Muscle layer of duodenum (tissue), 2 donors: ENCODE results near the gene ROR1.
A peak's percentile ranks its signal among the peaks of the same experiment; 100 is the strongest.

ENCODE experiments used
- H3K27ac ChIP-seq: one replicate; pipeline ENCODE4 v1.7.0; 2013; ENCODE audit warnings: mild to moderate bottlenecking, low read length
- H3K27me3 ChIP-seq: one replicate; pipeline ENCODE4 v1.7.0; 2013; ENCODE audit warnings: low read depth, mild to moderate bottlenecking, control low read depth, low read length
- H3K36me3 ChIP-seq, 2 donors: one replicate each; pipeline ENCODE4 v1.7.0; 2013; ENCODE audit warnings: low read length in 2 of 2, control low read depth in 1 of 2, mild to moderate bottlenecking in 1 of 2; ENCODE audit not compliant: insufficient read depth in 2 of 2, control insufficient read depth in 1 of 2
- H3K4me1 ChIP-seq, 2 donors: one replicate each; pipeline ENCODE4 v1.7.0; 2013; ENCODE audit warnings: low read length in 2 of 2, mild to moderate bottlenecking in 2 of 2, control low read depth in 1 of 2, moderate library complexity in 1 of 2; ENCODE audit not compliant: insufficient read depth in 2 of 2, control insufficient read depth in 1 of 2
- H3K4me3 ChIP-seq, 2 donors: one replicate each; pipeline ENCODE4 v1.7.0; 2013; ENCODE audit warnings: low read length in 2 of 2, low read depth in 1 of 2, mild to moderate bottlenecking in 1 of 2
- H3K9me3 ChIP-seq, 2 donors: one replicate each; pipeline ENCODE4 v1.7.0; 2013; ENCODE audit warnings: low read length in 2 of 2, control low read depth in 1 of 2, mild to moderate bottlenecking in 1 of 2; ENCODE audit not compliant: control insufficient read depth in 1 of 2
- donor health status: healthy.

ROR1 gene

DNA sequence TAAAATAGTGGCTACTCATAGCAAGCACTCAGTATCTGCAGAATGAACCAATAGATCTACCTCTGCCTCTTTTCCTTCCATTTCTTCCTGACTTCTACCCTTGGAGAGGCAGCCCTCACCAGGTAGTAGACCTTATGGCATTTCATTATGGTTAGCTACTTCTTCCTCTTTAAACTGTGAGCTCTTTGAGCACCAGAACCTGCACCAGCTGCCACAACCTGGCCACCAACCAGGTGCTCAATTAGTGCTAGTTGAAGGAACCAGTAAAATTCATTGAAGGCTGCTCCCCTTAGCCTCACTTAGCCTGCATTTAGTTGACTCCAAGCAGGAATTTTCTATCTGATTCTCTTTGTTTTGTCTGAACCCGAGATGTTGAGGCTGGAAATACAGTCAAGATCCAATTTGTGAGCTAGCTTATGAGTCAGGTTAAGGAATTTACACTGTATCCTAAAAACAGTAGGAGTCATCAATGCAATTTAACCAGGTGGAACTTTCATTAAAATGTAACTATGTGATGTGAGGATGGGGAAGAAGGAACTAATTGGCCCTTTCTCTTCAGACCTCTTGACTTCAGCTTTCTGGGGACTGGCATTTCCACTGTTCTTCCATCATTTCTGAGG lies 348.1 kb downstream of the ROR1 start:
- Histone ChIP-seq H3K4me3 (no peak overlapping the region), H3K36me3 (no peaks in the 10 kb centered on the region), H3K4me1 (no peaks in the 10 kb centered on the region), H3K27ac (no peak overlapping the region), H3K9me3 (no peaks in the 10 kb centered on the region), H3K27me3 (no peaks in the 10 kb centered on the region)

DNA sequence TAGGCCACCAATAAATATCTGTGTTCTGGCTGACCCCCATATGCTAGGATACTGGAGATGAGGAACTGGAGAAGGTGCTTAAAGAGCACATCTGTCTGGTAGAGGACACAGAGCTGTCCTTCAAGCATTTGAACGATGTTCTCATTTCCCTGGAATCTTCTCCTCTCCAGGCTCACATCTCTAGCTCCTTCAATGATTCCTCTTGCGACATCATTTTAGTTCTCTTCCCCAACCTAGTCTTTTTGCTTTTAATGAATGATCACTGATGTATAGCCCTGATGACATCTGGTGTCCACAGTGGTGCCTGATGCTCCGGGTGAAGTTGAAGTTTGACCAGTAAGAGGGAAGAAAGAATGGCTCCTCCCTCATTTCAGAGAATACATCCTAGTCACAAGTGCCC lies 348.8 kb downstream of the ROR1 start:
- H3K27me3 ChIP-seq = no peaks in the 10 kb centered on the region
- H3K9me3 ChIP-seq = no peaks in the 10 kb centered on the region
- H3K4me1 ChIP-seq = no peaks in the 10 kb centered on the region

DNA sequence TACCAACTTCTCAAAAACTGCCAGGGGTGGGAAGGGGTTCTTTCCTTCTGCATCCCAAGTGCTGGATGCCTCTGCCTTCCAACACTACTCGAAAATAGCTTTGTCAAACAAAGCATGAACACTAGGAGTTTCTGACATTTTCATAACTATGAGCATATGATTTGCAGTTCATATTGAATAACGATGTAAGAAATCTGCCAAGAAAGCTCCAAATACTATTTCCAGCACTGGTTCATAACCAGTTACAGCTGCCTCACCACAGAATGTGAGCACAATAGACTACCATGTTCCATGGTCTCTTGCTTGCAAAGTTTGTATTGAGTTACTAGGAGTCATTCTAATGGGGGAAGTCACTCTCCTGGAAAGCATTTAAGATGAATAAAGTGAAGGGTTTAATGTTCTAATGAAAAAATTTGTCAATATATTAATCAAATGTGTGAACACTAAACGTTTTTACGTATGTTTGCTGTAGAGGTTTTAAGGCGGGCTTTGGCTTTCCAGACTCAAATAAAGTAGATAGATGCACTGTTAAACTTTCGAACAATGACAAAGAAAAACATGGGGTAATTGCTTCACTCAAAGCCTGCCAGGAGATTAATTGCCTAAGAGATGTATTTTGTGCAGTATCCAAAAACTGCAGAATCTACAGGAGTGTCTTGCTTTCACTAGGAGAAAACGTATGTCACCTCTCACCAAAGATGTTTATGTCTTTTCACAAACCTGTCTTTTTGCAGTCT lies 351.1 kb downstream of the ROR1 start:
- H3K9me3 ChIP-seq = no peaks in the 10 kb centered on the region
- H3K4me1 ChIP-seq = no peaks in the 10 kb centered on the region
- H3K27ac ChIP-seq = no peak overlapping the region
- H3K27me3 ChIP-seq = no peaks in the 10 kb centered on the region
- H3K36me3 ChIP-seq = no peaks in the 10 kb centered on the region
- no peak overlapping the region for H3K4me3 ChIP-seq

More for the DNA sequence above, 348.8 kb downstream of the ROR1 start:
- H3K36me3 ChIP-seq = no peaks in the 10 kb centered on the region
- no peak overlapping the region for H3K27ac ChIP-seq
- no peak overlapping the region for H3K4me3 ChIP-seq

DNA sequence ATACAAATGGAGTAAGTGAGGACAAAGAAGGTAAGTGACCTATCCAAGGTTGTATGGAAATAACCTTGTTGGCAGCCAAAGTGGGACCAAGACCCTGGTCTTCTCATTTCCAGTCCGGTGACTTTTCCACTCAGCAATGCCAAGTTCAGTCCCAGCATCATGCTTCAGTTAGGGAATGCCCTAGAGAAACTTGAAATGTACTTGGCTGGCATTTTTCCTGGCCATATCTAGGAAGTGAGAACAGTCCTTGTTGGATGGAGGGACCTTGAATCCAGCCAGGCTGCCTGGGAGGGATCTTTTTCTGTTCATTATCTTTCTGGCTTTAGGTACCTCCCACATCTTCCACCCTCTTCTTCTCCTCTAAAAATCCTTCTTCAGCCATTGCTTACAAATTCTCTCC lies 352.8 kb downstream of the ROR1 start:
- Histone ChIP-seq H3K9me3 (no peaks in the 10 kb centered on the region), H3K27me3 (no peaks in the 10 kb centered on the region), H3K36me3 (no peaks in the 10 kb centered on the region), H3K4me1 (no peaks in the 10 kb centered on the region), H3K27ac (no peak overlapping the region), H3K4me3 (no peak overlapping the region)

DNA sequence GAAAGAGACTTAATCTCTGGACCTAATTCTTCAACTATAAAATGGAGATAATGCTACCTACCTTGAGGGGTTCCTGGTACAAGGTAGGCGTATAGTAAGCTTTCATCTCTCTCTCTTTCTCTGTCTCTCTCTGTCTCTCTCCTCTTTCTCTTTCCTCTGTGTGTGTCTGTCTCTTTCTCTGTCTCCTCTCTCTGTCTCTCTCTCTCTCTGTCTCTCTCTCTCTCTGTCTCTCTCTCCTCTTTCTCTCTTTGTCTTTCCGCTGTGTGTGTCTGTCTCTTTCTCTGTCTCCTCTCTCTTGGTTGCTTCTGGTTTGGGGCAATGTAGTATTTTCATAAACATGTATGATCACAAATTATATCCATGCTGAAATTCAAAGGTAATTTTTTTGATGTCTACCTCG lies 353.5 kb downstream of the ROR1 start:
- Histone ChIP-seq H3K9me3 (no peaks in the 10 kb centered on the region), H3K4me1 (no peaks in the 10 kb centered on the region), H3K27me3 (no peaks in the 10 kb centered on the region), H3K36me3 (no peaks in the 10 kb centered on the region), H3K4me3 (no peak overlapping the region), H3K27ac (no peak overlapping the region)

DNA sequence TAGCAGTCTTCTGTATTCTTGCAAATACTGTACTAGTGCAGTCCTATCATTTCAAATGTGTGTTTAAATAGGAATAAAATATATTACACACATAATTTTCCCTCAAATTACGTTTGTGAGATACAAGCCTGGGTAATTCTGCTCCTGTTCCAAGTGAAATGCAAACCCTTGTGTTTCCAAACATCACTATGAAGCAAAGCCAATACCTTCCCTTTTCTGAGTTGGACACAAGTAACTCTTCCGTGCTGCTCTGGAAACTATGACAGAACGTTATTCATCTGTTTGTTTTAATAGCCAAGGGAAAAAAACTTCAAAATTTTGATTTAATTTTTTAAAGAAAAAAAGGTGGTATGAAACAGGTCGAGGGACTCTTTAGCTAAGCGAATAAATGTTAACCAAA lies 355.9 kb downstream of the ROR1 start:
- Histone ChIP-seq H3K4me1 (no peaks in the 10 kb centered on the region), H3K9me3 (no peaks in the 10 kb centered on the region)

DNA sequence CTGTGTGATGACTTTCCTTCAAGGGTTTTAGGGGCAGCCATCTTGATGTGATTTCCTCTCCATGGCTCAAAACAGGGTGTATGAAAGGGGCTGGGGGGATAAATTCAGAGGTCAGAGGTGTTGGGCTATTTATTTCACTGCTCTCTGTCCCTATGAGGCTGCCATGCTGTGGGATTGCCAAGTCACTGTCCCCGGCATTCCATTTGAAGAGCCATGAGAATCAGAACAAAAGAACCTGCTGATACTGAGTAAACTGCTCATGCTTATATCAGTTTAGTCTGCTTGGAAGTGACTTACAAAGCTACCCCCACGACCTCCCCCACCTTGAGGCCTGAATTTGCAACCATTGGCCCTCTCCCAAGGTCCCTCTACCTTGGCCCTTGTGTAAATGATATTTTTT lies 357.3 kb downstream of the ROR1 start:
- Histone ChIP-seq H3K4me1 (no peaks in the 10 kb centered on the region), H3K27me3 (no peaks in the 10 kb centered on the region), H3K27ac (no peak overlapping the region), H3K36me3 (no peaks in the 10 kb centered on the region), H3K4me3 (no peak overlapping the region), H3K9me3 (no peaks in the 10 kb centered on the region)

More for the DNA sequence above, 355.9 kb downstream of the ROR1 start:
- no peaks in the 10 kb centered on the region for H3K36me3 ChIP-seq
- H3K4me3 ChIP-seq = no peak overlapping the region
- no peaks in the 10 kb centered on the region for H3K27me3 ChIP-seq
- no peak overlapping the region for H3K27ac ChIP-seq

DNA sequence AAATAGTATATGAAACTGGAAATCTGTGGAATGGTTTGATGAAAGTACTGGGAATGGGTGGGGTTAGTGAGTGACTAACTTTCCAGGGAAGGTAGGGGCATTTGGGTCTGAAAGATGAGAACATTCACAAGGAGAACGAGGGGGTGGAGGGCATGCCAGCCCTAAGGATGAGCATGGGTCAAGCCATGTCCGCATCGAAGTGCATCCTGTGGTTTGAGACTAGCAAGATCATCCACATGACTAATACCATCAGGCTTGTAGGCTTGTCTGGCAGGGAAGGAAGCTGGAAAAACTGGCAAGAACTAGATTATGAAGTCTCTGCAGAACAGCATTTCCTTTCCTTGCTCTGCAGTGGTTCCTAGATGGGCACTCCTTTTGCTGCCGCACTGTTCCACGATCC lies 359.2 kb downstream of the ROR1 start:
- no peaks in the 10 kb centered on the region for H3K27me3 ChIP-seq
- no peak overlapping the region for H3K27ac ChIP-seq
- H3K4me3 ChIP-seq = no peak overlapping the region
- H3K36me3 ChIP-seq = peaks cover 0 to 3% of the 10 kb centered on the region in 2 donors
- peaks cover 0 to 4% of the 10 kb centered on the region in 2 donors for H3K4me1 ChIP-seq
- no peaks in the 10 kb centered on the region for H3K9me3 ChIP-seq

DNA sequence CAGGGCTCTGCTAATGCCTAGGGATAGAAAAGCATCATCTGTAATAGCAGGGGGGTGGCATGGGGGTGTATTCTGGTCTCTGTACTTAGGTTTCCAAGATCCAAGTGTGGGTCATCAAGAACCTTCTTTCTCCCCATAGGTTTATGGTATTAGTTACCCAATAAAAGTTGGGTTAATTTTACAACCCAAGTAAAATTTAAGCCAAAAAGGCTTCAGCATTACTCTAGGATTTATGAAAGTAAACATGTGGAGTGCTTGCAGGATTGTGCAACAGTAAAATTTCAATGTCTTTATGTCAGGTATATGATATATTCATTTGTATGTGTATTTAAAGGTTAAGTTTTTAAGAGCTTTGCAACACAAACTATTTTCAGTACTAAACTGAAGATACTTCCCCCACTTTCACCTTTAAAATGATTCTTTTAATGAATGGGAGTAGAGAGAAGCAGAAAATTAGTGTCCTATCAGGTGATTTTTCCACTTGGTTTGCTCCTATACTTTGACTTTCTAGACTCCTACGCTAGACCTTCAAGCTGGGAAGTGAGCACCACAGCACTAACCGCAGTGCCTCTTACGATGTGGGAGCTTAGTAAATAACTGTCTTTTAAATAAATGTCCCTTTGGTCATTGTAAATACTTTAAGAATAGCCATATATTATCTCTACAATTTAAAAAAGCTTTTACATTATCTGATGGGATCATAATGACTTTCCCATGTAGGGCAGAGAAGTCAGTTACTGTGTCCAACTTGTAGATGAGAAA lies 361.8 kb downstream of the ROR1 start:
- Histone ChIP-seq H3K4me3 (no peak overlapping the region), H3K27ac (no peak overlapping the region), H3K27me3 (no peaks in the 10 kb centered on the region), H3K36me3 (peaks cover 0 to 12% of the 10 kb centered on the region in 2 donors), H3K4me1 (peaks cover 0 to 4% of the 10 kb centered on the region in 2 donors), H3K9me3 (no peaks in the 10 kb centered on the region)

DNA sequence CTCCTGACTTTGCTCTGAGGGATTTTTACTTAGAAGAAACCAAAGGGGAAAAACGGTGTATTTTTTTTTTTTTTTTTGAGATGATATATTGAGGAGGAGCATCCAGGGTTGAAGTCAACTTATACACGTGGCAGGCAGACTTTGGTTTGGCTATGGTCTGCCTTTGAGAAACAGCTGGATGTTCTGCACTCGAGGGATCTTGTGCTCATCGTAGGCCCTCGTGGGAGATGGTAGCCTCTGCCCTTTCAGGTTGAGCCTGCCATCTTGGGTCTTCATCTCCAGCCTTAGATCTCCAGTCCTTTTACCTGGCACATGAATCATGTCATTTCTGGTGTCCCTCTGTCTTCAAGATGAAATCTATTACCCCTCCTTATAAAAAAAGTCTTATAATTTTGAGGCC lies 362.5 kb downstream of the ROR1 start:
- no peaks in the 10 kb centered on the region for H3K27me3 ChIP-seq
- H3K4me1 ChIP-seq = peaks cover 0 to 4% of the 10 kb centered on the region in 2 donors
- no peaks in the 10 kb centered on the region for H3K9me3 ChIP-seq
- peaks cover 0 to 18% of the 10 kb centered on the region in 2 donors for H3K36me3 ChIP-seq
- peak overlapping the region; percentile 17 for H3K27ac ChIP-seq
- no peak overlapping the region for H3K4me3 ChIP-seq

DNA sequence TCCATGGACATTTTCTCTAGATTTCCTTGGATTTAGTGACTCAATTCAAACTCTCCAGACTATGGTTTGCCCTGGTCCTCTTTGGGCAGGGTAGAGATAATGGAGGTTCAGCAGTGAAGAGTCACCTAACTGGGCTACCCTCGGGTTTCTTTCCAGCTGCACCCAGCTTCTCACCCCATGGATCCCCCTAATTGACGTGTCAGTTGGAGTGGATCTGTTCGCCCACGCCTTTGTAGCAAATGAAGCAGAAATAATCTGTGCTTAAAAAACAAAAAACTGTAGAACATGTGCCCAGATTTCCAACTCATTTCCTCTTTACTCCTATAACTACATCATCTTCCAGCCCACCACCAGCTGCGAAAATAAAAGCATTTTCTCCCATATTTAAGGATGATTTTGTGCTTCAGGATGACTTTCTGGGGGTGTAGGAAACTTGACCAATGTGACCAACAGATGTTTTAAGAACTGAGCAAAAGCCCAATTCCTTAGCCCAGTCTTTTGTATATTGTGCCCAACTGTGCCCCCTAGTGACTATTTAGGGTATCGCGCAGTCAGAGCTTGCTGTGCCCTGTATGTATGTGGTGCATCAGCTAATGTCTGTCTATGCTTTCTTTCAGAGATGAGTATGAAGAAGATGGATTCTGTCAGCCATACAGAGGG lies 363.1 kb downstream of the ROR1 start:
- Histone ChIP-seq H3K27me3 (no peaks in the 10 kb centered on the region), H3K36me3 (peaks cover 0 to 18% of the 10 kb centered on the region in 2 donors), H3K9me3 (no peaks in the 10 kb centered on the region), H3K4me3 (no peak overlapping the region), H3K27ac (peak overlapping the region; percentile 17), H3K4me1 (peaks cover 0 to 4% of the 10 kb centered on the region in 2 donors)
